NCI-H187 (cell line): ENCODE measurements around the gene TM4SF20.

Source experiments
- DNase-seq, 2 experiments: peaks; one replicate each; lab custom pipeline; 2025; lab: John Stamatoyannopoulos, UW

The TM4SF20 gene

GRCh38 chr2:227379095-227379494 lies at the start of gene TM4SF20:
TM4SF20 (minus strand) TSS chr2:227379306; CDS start chr2:227379268, 38 bp downstream.
- no peak for DNase-seq

- no peak for DNase-seq
Observed at GRCh38 chr2:227428731-227429285, 49.7 kb upstream of the TM4SF20 start.

GRCh38 chr2:227423656-227424499 lies 44.8 kb upstream of the TM4SF20 start:
- DNase-seq = no peak

- DNase-seq = no peak
Observed at GRCh38 chr2:227420087-227421052, 41.3 kb upstream of the TM4SF20 start.

- no peak for DNase-seq
Observed at GRCh38 chr2:227416701-227417100, 37.6 kb upstream of the TM4SF20 start.

- DNase-seq = no peak
Observed at GRCh38 chr2:227415538-227416424, 36.7 kb upstream of the TM4SF20 start.

GRCh38 chr2:227414846-227415245 lies 35.7 kb upstream of the TM4SF20 start:
- DNase-seq = no peak

GRCh38 chr2:227413371-227413770 lies 34.3 kb upstream of the TM4SF20 start:
- DNase-seq = no peak

GRCh38 chr2:227412877-227413276 lies 33.8 kb upstream of the TM4SF20 start:
- no peak for DNase-seq

GRCh38 chr2:227411990-227412350 lies 32.9 kb upstream of the TM4SF20 start:
- no peak for DNase-seq

- no peak for DNase-seq
Observed at GRCh38 chr2:227411320-227411989, 32.3 kb upstream of the TM4SF20 start.

GRCh38 chr2:227410191-227410590 lies 31.1 kb upstream of the TM4SF20 start:
- DNase-seq = no peak

GRCh38 chr2:227407591-227408151 lies 28.6 kb upstream of the TM4SF20 start:
- DNase-seq = no peak

- peak in 1 of 2 experiments; percentile 4 for DNase-seq
Observed at GRCh38 chr2:227406177-227407031, 27.3 kb upstream of the TM4SF20 start.

- DNase-seq = no peak
Observed at GRCh38 chr2:227404585-227405271, 25.6 kb upstream of the TM4SF20 start.

- no peak for DNase-seq
Observed at GRCh38 chr2:227402959-227403358, 23.9 kb upstream of the TM4SF20 start.

GRCh38 chr2:227402321-227402720 lies 23.2 kb upstream of the TM4SF20 start:
- no peak for DNase-seq

GRCh38 chr2:227401550-227401949 lies 22.4 kb upstream of the TM4SF20 start:
- no peak for DNase-seq
